WERI-Rb-1 (cell line): Measurements from ENCODE around the gene KLF5.

Source experiments
- DNase-seq: peaks from one replicate; pipeline ENCODE4 v3.0.0-alpha.2; 2020
- H3K27ac ChIP-seq: fragments of 250-450 bp; sonication (Bioruptor Pico); 2 replicates; pipeline ENCODE4 v1.5.1; 2020; ENCODE audit warnings: mild to moderate bottlenecking, moderate library complexity
- H3K27me3 ChIP-seq: fragments of 250-450 bp; sonication (Bioruptor Pico); 2 replicates; pipeline ENCODE4 v1.5.1; 2021; ENCODE audit warnings: mild to moderate bottlenecking, low read depth, moderate library complexity; ENCODE audit not compliant: insufficient read depth, severe bottlenecking
- H3K36me3 ChIP-seq: fragments of 250-450 bp; sonication (Bioruptor Pico); 2 replicates; pipeline ENCODE4 v1.5.1; 2020; ENCODE audit warnings: mild to moderate bottlenecking, moderate library complexity
- H3K4me3 ChIP-seq: 2 replicates; pipeline ENCODE4 v1.5.1; 2011; ENCODE audit warnings: low read depth, mild to moderate bottlenecking, control low read depth, low read length
- H3K9me3 ChIP-seq: fragments of 250-450 bp; sonication (Bioruptor Pico); 2 replicates; pipeline ENCODE4 v1.5.1; 2021; ENCODE audit warnings: mild to moderate bottlenecking, moderate library complexity; ENCODE audit not compliant: severe bottlenecking
- TF ChIP-seq, protein P1 (sequence below): IDR thresholded peaks from 2 replicates; pipeline ENCODE4 v1.5.1; 2011; ENCODE audit warnings: low read depth, mild to moderate bottlenecking, control low read depth, inconsistent platforms, low read length

Gene KLF5

DNA sequence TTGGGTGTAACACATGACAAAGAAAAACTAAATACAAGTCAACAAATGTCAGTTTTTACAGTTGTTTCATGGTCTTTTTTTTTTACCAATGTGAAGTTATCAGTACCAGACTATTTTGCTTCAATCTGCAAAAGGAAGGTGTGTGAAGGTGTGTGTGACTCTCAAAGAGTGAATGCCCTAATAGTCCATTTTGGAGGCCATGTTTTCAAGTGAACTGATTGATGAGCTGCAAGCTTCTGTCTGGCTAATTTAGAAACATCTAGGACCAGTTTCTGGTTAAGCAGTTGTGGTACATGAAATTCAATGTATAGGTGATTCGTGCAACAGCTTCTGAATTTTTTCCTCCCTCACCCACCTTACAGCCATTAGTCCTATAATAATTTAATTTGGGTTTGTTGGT is 16.1 kb downstream of the KLF5 start:
- no peak for DNase-seq
- H3K27me3 ChIP-seq: no peaks in the 10 kb centered on the region
- TF ChIP-seq, protein P1, sequence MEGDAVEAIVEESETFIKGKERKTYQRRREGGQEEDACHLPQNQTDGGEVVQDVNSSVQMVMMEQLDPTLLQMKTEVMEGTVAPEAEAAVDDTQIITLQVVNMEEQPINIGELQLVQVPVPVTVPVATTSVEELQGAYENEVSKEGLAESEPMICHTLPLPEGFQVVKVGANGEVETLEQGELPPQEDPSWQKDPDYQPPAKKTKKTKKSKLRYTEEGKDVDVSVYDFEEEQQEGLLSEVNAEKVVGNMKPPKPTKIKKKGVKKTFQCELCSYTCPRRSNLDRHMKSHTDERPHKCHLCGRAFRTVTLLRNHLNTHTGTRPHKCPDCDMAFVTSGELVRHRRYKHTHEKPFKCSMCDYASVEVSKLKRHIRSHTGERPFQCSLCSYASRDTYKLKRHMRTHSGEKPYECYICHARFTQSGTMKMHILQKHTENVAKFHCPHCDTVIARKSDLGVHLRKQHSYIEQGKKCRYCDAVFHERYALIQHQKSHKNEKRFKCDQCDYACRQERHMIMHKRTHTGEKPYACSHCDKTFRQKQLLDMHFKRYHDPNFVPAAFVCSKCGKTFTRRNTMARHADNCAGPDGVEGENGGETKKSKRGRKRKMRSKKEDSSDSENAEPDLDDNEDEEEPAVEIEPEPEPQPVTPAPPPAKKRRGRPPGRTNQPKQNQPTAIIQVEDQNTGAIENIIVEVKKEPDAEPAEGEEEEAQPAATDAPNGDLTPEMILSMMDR: no peak
- no peaks in the 10 kb centered on the region for H3K9me3 ChIP-seq
- H3K4me3 ChIP-seq: no peak overlapping the region
- H3K27ac ChIP-seq: no peak overlapping the region
- no peaks in the 10 kb centered on the region for H3K36me3 ChIP-seq

DNA sequence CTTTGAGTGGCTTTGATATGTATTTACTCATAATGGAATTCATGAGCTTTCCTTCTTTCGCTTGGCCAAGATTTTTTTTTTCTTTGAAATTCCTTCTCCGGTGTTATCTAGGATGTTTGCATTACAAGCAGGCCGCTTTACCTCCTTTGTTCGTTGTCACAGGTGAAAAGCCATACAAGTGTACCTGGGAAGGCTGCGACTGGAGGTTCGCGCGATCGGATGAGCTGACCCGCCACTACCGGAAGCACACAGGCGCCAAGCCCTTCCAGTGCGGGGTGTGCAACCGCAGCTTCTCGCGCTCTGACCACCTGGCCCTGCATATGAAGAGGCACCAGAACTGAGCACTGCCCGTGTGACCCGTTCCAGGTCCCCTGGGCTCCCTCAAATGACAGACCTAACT is 16.7 kb downstream of the KLF5 start:
- Histone ChIP-seq H3K27ac (no peak overlapping the region), H3K4me3 (no peak overlapping the region), H3K36me3 (no peaks in the 10 kb centered on the region), H3K9me3 (no peaks in the 10 kb centered on the region), H3K27me3 (no peaks in the 10 kb centered on the region)
- no peak for DNase-seq
- TF ChIP-seq, protein P1: no peak

DNA sequence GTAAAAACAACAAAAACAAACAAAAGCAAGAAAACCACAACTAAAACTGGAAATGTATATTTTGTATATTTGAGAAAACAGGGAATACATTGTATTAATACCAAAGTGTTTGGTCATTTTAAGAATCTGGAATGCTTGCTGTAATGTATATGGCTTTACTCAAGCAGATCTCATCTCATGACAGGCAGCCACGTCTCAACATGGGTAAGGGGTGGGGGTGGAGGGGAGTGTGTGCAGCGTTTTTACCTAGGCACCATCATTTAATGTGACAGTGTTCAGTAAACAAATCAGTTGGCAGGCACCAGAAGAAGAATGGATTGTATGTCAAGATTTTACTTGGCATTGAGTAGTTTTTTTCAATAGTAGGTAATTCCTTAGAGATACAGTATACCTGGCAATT is 17.1 kb downstream of the KLF5 start:
- TF ChIP-seq, protein P1: no peak
- H3K4me3 ChIP-seq: no peak overlapping the region
- H3K27ac ChIP-seq: no peak overlapping the region
- DNase-seq: no peak
- H3K9me3 ChIP-seq: no peaks in the 10 kb centered on the region
- no peaks in the 10 kb centered on the region for H3K27me3 ChIP-seq
- H3K36me3 ChIP-seq: no peaks in the 10 kb centered on the region

DNA sequence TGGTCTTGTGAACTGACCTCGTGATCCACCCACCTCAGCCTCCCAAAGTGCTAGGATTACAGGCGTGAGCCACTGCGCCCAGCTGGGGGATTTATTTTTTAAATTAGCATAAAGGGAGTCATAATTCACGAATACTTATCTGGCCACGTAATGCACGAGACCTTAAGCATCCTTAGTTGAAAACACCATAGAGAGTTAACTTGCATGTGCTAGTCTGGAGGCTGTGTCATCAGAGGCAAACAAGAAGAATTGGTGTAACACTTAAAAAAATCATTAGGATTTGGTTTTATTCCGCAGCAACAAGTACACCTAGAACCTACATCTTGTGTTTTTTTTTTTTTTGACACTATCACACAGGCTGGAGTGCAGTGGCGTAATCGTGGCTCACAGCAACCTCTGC is 19.1 kb downstream of the KLF5 start:
- Histone ChIP-seq H3K27ac (no peak overlapping the region), H3K27me3 (no peaks in the 10 kb centered on the region), H3K4me3 (no peak overlapping the region), H3K36me3 (no peaks in the 10 kb centered on the region), H3K9me3 (no peaks in the 10 kb centered on the region)
- TF ChIP-seq, protein P1: no peak
- no peak for DNase-seq

DNA sequence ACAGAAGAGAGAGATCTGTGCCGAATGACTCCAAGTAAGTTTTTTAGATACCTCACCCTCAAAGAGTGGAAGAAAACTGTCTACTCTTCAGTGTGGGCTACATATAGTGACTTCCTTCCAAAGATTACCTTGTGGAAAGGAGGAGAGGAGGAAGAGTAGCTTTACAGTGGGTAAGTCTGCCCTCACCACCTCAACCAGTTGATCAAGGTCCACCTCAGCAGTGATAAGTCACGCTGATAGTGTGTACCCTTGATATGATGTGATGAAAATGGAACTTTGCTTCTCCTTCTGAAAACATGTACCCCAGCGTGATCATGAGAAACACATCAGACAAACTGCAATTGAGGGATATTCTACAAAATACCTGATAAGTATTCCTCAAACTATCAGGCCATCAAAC is 20.6 kb downstream of the KLF5 start:
- no peak for DNase-seq
- no peaks in the 10 kb centered on the region for H3K36me3 ChIP-seq
- no peak overlapping the region for H3K4me3 ChIP-seq
- H3K27ac ChIP-seq: no peak overlapping the region
- H3K9me3 ChIP-seq: no peaks in the 10 kb centered on the region
- TF ChIP-seq, protein P1: no peak
- H3K27me3 ChIP-seq: no peaks in the 10 kb centered on the region

DNA sequence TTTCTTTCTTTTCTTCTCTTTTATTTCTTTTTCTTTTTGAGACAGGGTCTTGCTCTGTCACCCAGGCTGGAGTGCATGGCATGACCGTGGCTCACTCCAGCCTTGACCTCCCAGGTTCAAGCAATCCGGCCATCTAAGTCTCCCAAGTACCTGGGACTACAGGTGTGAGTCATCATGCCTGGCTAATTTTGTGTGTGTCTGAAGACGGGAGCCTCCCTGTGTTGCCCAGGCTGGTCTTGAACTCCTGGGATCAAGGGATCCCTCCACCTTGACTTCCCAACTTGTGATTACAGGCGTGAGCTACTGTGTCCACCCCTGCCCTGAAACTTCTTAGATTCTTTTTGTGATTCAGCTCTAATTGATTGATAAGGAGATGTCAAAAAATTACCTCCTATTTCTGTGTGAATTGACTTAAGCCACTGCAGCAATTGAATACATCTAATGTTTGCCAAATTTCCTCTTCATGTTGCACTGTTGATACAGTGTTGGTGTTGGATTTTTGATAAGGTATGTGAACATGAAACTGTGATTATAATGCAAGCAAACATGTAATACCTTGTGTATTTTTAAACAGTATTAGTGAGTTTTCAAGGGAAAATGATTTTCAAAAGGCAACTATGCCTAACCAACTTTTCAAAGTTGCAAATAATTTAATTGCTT is 22.6 kb downstream of the KLF5 start:
- Histone ChIP-seq H3K27ac (no peak overlapping the region), H3K9me3 (no peaks in the 10 kb centered on the region), H3K27me3 (no peaks in the 10 kb centered on the region), H3K4me3 (no peak overlapping the region), H3K36me3 (no peaks in the 10 kb centered on the region)
- TF ChIP-seq, protein P1: no peak
- DNase-seq: no peak
